Activated T-helper 1 cell treated with Interleukin-2 at 50 U/mL for 16 hours (primary cell): ENCODE data around the gene FHIT.

ENCODE experiments used
- DNase-seq: peaks from one replicate; pipeline ENCODE4 v3.0.0-alpha.2; 2020; ENCODE audit warnings: low read depth

Gene FHIT

GRCh38 chr3:60325610-60326170 lies 925.6 kb downstream of the FHIT start:
- DNase-seq = no peak

- no peak for DNase-seq
Measured at GRCh38 chr3:60323651-60324050, 927.6 kb downstream of the FHIT start.

- no peak for DNase-seq
Measured at GRCh38 chr3:60323180-60323579, 928.1 kb downstream of the FHIT start.

GRCh38 chr3:60322298-60322856 lies 928.9 kb downstream of the FHIT start:
- DNase-seq = no peak

- no peak for DNase-seq
Measured at GRCh38 chr3:60319179-60319858, 931.9 kb downstream of the FHIT start.

- no peak for DNase-seq
Measured at GRCh38 chr3:60316121-60316797, 935.0 kb downstream of the FHIT start.

GRCh38 chr3:60313951-60314461 lies 937.2 kb downstream of the FHIT start:
- no peak for DNase-seq

- DNase-seq = no peak
Measured at GRCh38 chr3:60313231-60313798, 937.9 kb downstream of the FHIT start.

- no peak for DNase-seq
Measured at GRCh38 chr3:60309539-60310268, 941.5 kb downstream of the FHIT start.

GRCh38 chr3:60308808-60309207 lies 942.4 kb downstream of the FHIT start:
- no peak for DNase-seq

- no peak for DNase-seq
Measured at GRCh38 chr3:60307562-60308199, 943.6 kb downstream of the FHIT start.

GRCh38 chr3:60304112-60304511 lies 947.1 kb downstream of the FHIT start:
- no peak for DNase-seq

- no peak for DNase-seq
Measured at GRCh38 chr3:60303160-60303559, 948.1 kb downstream of the FHIT start.

GRCh38 chr3:60301142-60301541 lies 950.1 kb downstream of the FHIT start:
- no peak for DNase-seq

- DNase-seq = no peak
Measured at GRCh38 chr3:60298141-60298540, 953.1 kb downstream of the FHIT start.

GRCh38 chr3:60294181-60294580 lies 957.1 kb downstream of the FHIT start:
- DNase-seq = no peak

GRCh38 chr3:60291115-60291514 lies 960.1 kb downstream of the FHIT start:
- DNase-seq = no peak

GRCh38 chr3:60290122-60290492 lies 961.1 kb downstream of the FHIT start:
- DNase-seq = no peak

GRCh38 chr3:60289341-60290121 lies 961.7 kb downstream of the FHIT start:
- DNase-seq = no peak

- DNase-seq = no peak
Measured at GRCh38 chr3:60282866-60283265, 968.4 kb downstream of the FHIT start.

- no peak for DNase-seq
Measured at GRCh38 chr3:60281970-60282369, 969.3 kb downstream of the FHIT start.
